ENCODE measurements around the gene DIP2B. TPM values are rescaled to one million over a fixed set of nuclear protein-coding genes. Genes with fewer than 3 reads are reported as not detected.

The DIP2B gene
- total RNA-seq, 4 donors from 2014 or later: 19.8 to 25.9 (median 23.8) TPM

DNA sequence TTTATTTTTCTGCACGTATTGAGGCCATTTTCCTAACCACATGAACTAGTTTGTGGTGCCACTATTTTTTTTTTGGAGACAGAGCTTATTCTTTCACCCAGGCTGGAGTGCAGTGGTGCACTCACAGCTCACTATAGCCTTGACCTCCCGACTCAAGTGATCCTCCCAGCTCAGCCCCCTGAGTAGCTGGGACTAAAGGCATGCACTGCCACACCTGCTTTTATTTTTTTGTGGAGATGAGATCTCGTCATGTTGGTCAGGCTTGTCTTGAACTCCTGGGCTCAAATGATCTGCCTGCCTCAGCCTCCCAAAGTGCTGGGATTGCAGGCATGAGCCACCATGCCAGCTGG lies 60.1 kb downstream of the DIP2B start:
- Histone ChIP-seq H3K9me3 (no peaks in the 10 kb centered on the region), H3K36me3 (no peaks in the 10 kb centered on the region), H3K4me3 (no peak overlapping the region), H3K27ac (no peak overlapping the region), H3K27me3 (no peaks in the 10 kb centered on the region), H3K4me1 (peaks cover 3 to 57% (median 17%) of the 10 kb centered on the region in 3 donors)
- WGBS, 2 donors (ENCODE audit: low coverage in 1 of 2): 90 to 92% methylated on average over 2 of the region's 3 CpGs
- no peak for TF ChIP-seq EP300 (IDR thresholded peaks at IDR 0.05)
- TF ChIP-seq POLR2AphosphoS5 (IDR thresholded peaks at IDR 0.05): no peak
- no peak for ATAC-seq

DNA sequence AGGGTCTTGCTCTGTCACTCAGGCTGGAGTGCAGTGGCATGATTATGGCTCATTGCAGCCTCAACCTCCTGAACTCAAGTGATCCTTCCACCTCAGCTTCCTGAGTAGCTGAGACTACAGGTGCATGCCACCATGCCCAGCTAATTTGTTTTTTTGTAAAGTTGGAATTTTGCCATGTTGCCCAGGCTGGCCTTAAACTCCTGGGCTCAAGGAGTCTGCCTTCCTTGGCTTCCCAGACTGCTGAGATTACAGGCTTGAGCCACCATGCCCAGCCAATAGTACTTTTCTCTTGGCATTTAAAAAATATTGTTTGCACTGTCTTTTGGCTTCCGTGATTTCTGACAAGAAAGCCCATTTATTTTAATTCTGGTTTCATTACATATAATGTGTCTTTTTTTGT lies 61.3 kb downstream of the DIP2B start:
- no peak overlapping the region for H3K27ac ChIP-seq
- H3K36me3 ChIP-seq: no peaks in the 10 kb centered on the region
- TF ChIP-seq POLR2A (IDR thresholded peaks at IDR 0.05) (no peak), POLR2AphosphoS5 (IDR thresholded peaks at IDR 0.05) (no peak), EP300 (IDR thresholded peaks at IDR 0.05) (no peak), CTCF (IDR thresholded peaks at IDR 0.05) (no peak)
- no peaks in the 10 kb centered on the region for H3K9me3 ChIP-seq
- WGBS, 2 donors (ENCODE audit: low coverage in 1 of 2): 92 to 100% methylated on average over 1 of the region's 1 CpG
- no peak overlapping the region for H3K4me3 ChIP-seq
- no peaks in the 10 kb centered on the region for H3K27me3 ChIP-seq
- peaks cover 3 to 64% (median 21%) of the 10 kb centered on the region in 3 donors for H3K4me1 ChIP-seq
- ATAC-seq: no peak

DNA sequence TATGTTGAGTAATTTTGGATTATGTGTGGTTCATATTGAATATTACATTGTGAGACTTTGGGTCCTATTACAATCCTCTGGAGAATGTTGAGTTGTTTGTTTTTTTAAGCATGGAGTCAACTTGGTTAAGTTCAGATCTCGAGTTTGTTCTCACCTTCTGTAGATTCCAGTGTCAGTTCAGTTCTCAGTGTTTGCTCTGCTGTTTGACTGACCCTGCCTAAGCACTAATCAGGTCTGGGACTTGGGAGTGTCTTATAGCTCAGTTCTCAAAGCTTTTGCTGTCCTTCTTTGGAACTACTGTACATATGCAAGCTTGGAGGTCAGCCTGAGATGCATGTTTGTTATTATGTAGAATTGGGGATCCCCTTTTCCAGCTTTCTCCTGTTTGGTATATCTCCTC lies 63.1 kb downstream of the DIP2B start:
- TF ChIP-seq CTCF (IDR thresholded peaks at IDR 0.05): no peak
- no peak for TF ChIP-seq POLR2AphosphoS5 (IDR thresholded peaks at IDR 0.05)
- TF ChIP-seq EP300 (IDR thresholded peaks at IDR 0.05): no peak
- TF ChIP-seq POLR2A (IDR thresholded peaks at IDR 0.05): no peak
- Histone ChIP-seq H3K4me3 (no peak overlapping the region), H3K27ac (peak overlapping the region in 3 of 4 donors; percentile 53 to 68 (median 57)), H3K27me3 (no peaks in the 10 kb centered on the region), H3K4me1 (peaks cover 9 to 79% (median 26%) of the 10 kb centered on the region in 3 donors), H3K9me3 (no peaks in the 10 kb centered on the region), H3K36me3 (no peaks in the 10 kb centered on the region)
- 40 to 50% methylated on average over 1 of the region's 1 CpG for WGBS, 2 donors (ENCODE audit: low coverage in 1 of 2)
- ATAC-seq: no peak

- H3K36me3 ChIP-seq: no peaks in the 10 kb centered on the region
- no peak for TF ChIP-seq EP300 (IDR thresholded peaks at IDR 0.05)
- no peak for TF ChIP-seq POLR2A (IDR thresholded peaks at IDR 0.05)
- no peak for TF ChIP-seq POLR2AphosphoS5 (IDR thresholded peaks at IDR 0.05)
- TF ChIP-seq CTCF (IDR thresholded peaks at IDR 0.05): no peak
- H3K27ac ChIP-seq: peak overlapping the region; percentile 35 to 68 (median 55)
- WGBS, 2 donors (ENCODE audit: low coverage in 1 of 2): 8 to 31% methylated on average over 3 to 4 of the region's 4 CpGs
- H3K4me1 ChIP-seq: peaks cover 13 to 84% (median 32%) of the 10 kb centered on the region in 3 donors
- H3K9me3 ChIP-seq: no peaks in the 10 kb centered on the region
- no peaks in the 10 kb centered on the region for H3K27me3 ChIP-seq
- ATAC-seq: peak; percentile 11
- no peak overlapping the region for H3K4me3 ChIP-seq
Measured at GRCh38 chr12:50568338-50569091, 63.7 kb downstream of the DIP2B start.

DNA sequence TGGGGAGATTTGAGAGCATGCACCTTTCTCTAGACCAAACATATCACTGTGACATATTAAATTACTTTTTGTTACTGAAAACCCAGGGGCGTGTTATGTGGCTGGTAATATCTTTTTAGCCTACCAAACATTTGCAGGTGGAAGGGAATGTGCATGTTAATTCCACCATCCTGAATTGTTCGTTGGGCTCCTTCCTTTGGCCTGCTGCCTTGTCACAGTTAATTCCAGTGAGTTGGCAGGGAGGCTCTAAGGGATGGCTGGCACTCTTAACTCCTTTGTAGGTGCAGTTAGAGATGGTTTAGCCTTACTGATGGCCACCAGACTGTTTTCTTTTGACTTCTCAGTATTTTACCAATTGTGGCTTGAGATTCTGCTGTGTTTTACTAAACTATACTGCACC lies 64.5 kb downstream of the DIP2B start:
- 25 to 37% methylated on average over 2 of the region's 2 CpGs for WGBS, 2 donors (ENCODE audit: low coverage in 1 of 2)
- no peaks in the 10 kb centered on the region for H3K36me3 ChIP-seq
- H3K4me3 ChIP-seq: no peak overlapping the region
- H3K27ac ChIP-seq: peak overlapping the region in 2 of 4 donors; percentile 57 to 68
- H3K27me3 ChIP-seq: no peaks in the 10 kb centered on the region
- no peak for TF ChIP-seq POLR2AphosphoS5 (IDR thresholded peaks at IDR 0.05)
- no peak for TF ChIP-seq EP300 (IDR thresholded peaks at IDR 0.05)
- TF ChIP-seq POLR2A (IDR thresholded peaks at IDR 0.05): no peak
- no peak for TF ChIP-seq CTCF (IDR thresholded peaks at IDR 0.05)
- no peak for ATAC-seq
- H3K9me3 ChIP-seq: no peaks in the 10 kb centered on the region
- H3K4me1 ChIP-seq: peaks cover 13 to 84% (median 39%) of the 10 kb centered on the region in 3 donors
